ENCODE results near the gene CS.

CS gene

DNA sequence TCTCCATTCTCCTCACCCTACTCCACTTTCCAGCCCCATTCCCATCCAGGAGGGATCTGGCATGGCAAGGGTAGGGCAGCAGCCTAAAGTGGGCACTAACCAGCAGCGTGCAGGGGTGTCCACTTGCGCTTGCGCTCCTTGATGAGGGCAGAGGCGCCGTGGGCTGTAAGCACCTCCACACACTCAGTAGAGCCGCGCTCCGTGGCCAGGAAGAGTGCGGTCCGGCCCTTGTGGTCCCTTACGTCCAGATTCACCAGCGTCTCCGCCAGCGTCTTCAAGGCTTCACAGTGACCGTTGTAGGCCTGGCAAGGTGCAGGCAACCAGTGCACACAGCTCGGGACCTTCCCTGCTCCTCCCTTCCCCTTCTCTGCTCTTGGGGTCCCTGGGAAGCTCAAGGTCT is 52.2 kb downstream of the CS start:
- no peaks in the 10 kb centered on the region for H4K20me1 ChIP-seq (ENCODE audit: control insufficient read depth, insufficient read depth, low read depth, low read length)
- H3K9me2 ChIP-seq (replicated peaks; ENCODE audit: control insufficient read depth, low read length) = no peaks in the 10 kb centered on the region
- no peak for TF ChIP-seq CTCF (IDR thresholded peaks at IDR 0.05; ENCODE audit: low read depth, low read length, poor library complexity, severe bottlenecking)
- TF ChIP-seq EZH2phosphoT487 (IDR thresholded peaks at IDR 0.05; ENCODE audit: borderline replicate concordance, low read length) = no peak
- H3K36me3 ChIP-seq (ENCODE audit: control insufficient read depth, low read length) = peaks cover 65% of the 10 kb centered on the region
- H3K4me1 ChIP-seq (ENCODE audit: control insufficient read depth, low read length) = peaks cover 8% of the 10 kb centered on the region
- no peaks in the 10 kb centered on the region for H3K27me3 ChIP-seq (ENCODE audit: control insufficient read depth, low read length)
- no peaks in the 10 kb centered on the region for H3F3A ChIP-seq (ENCODE audit: control insufficient read depth, insufficient read depth)
- H3K27ac ChIP-seq (ENCODE audit: low read depth, low read length) = no peak overlapping the region
- no peak overlapping the region for H3K4me3 ChIP-seq (ENCODE audit: low read length)
- no peaks in the 10 kb centered on the region for H3K79me2 ChIP-seq (ENCODE audit: control insufficient read depth, low read length)
- H3K9me3 ChIP-seq (ENCODE audit: control insufficient read depth, insufficient read depth, low read length) = no peaks in the 10 kb centered on the region
- no peak overlapping the region for H3K4me2 ChIP-seq (ENCODE audit: low read length)

DNA sequence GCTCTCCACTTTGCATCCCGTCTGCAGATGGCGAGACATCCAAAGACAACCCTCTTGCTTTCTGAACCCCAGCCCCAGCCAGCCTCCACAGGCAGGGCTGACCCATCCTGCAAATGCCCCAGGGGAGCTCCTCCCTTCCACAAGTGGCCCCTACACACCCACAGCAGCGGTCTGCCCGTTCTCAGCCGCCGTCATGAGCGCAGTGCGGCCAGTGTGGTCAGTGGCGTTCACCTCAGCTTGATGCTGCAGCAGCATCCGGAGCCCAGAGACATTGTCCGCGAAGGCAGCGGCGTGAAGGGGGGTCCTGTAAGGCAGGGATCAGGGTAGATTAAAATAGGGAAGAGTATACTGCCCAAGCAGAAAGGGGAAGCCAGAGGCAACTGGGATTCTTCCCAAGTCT is 55.6 kb downstream of the CS start:
- TF ChIP-seq EZH2phosphoT487 (IDR thresholded peaks at IDR 0.05; ENCODE audit: borderline replicate concordance, low read length) (no peak), CTCF (IDR thresholded peaks at IDR 0.05; ENCODE audit: low read depth, low read length, poor library complexity, severe bottlenecking) (no peak)
- Histone ChIP-seq H3K27ac (ENCODE audit: low read depth, low read length) (no peak overlapping the region), H4K20me1 (ENCODE audit: control insufficient read depth, insufficient read depth, low read depth, low read length) (no peaks in the 10 kb centered on the region)

DNA sequence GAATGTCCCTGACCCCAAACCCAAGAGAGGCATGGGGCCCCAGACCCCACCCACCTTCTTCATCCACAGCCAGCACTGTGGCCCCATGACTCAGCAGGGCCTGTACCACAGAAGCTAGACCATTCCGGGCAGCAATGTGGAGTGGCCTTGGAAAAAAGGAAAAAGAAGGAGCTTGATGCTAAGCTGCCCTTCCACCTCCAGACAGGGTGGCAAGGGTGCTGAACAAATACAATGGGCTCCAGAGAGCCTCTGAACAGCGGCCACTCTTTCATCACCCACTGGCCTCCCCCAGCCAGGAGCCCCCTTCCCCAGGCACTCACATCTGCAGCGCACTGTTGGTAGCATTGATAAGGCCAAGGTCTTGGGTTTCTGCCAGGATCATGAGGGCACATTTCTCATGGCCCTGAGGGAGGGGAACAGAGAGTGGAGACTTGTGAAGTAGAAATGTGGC is 56.4 kb downstream of the CS start:
- Histone ChIP-seq H3K4me2 (ENCODE audit: low read length) (no peak overlapping the region), H3F3A (ENCODE audit: control insufficient read depth, insufficient read depth) (no peaks in the 10 kb centered on the region), H3K4me1 (ENCODE audit: control insufficient read depth, low read length) (peaks cover 17% of the 10 kb centered on the region), H3K27me3 (ENCODE audit: control insufficient read depth, low read length) (no peaks in the 10 kb centered on the region), H3K79me2 (ENCODE audit: control insufficient read depth, low read length) (no peaks in the 10 kb centered on the region), H3K9me2 (replicated peaks; ENCODE audit: control insufficient read depth, low read length) (no peaks in the 10 kb centered on the region), H3K27ac (ENCODE audit: low read depth, low read length) (no peak overlapping the region), H3K36me3 (ENCODE audit: control insufficient read depth, low read length) (peaks cover 67% of the 10 kb centered on the region), H3K9me3 (ENCODE audit: control insufficient read depth, insufficient read depth, low read length) (no peaks in the 10 kb centered on the region), H4K20me1 (ENCODE audit: control insufficient read depth, insufficient read depth, low read depth, low read length) (no peaks in the 10 kb centered on the region), H3K4me3 (ENCODE audit: low read length) (no peak overlapping the region)
- TF ChIP-seq EZH2phosphoT487 (IDR thresholded peaks at IDR 0.05; ENCODE audit: borderline replicate concordance, low read length) = no peak
- no peak for TF ChIP-seq CTCF (IDR thresholded peaks at IDR 0.05; ENCODE audit: low read depth, low read length, poor library complexity, severe bottlenecking)

More for the DNA sequence above, 55.6 kb downstream of the CS start:
- Histone ChIP-seq H3K4me2 (ENCODE audit: low read length) (no peak overlapping the region), H3K9me3 (ENCODE audit: control insufficient read depth, insufficient read depth, low read length) (no peaks in the 10 kb centered on the region), H3K36me3 (ENCODE audit: control insufficient read depth, low read length) (peaks cover 72% of the 10 kb centered on the region), H3F3A (ENCODE audit: control insufficient read depth, insufficient read depth) (no peaks in the 10 kb centered on the region), H3K4me1 (ENCODE audit: control insufficient read depth, low read length) (peaks cover 17% of the 10 kb centered on the region), H3K4me3 (ENCODE audit: low read length) (no peak overlapping the region), H3K79me2 (ENCODE audit: control insufficient read depth, low read length) (no peaks in the 10 kb centered on the region), H3K27me3 (ENCODE audit: control insufficient read depth, low read length) (no peaks in the 10 kb centered on the region), H3K9me2 (replicated peaks; ENCODE audit: control insufficient read depth, low read length) (no peaks in the 10 kb centered on the region)
